H1 (cell line): ENCODE data around the gene LSM7. TPM values are rescaled to one million over a fixed set of nuclear protein-coding genes. Genes with fewer than 3 reads are reported as not detected.

Experiments
- CTCF ChIA-PET: fragments of 300-600 bp; sonication (Branson Sonifier 250); formaldehyde crosslinking; loops from one replicate; lab custom pipeline; 2021; ENCODE audit not compliant: partially characterized antibody; lab: Charles Lee
- POLR2A ChIA-PET: fragments of 300-600 bp; sonication (Branson Sonifier 250); formaldehyde crosslinking; loops from one replicate; lab custom pipeline; 2021; ENCODE audit warnings: inconsistent platforms; ENCODE audit not compliant: partially characterized antibody; lab: Charles Lee
- DNase-seq, 2 experiments: peaks; one replicate each; pipeline versions ENCODE4 v3.0.0 to v3.0.0-alpha.2; 2010 to 2022; ENCODE audit warnings: low spot score in 2 of 2, low read depth in 1 of 2, mixed read lengths in 1 of 2
- FAIRE-seq: peaks from 2 replicates; lab custom pipeline; 2011; peaks lifted over from hg19 to GRCh38; lab: Jason Lieb, UNC
- H2AFZ ChIP-seq: 2 replicates; pipeline ENCODE4 v1.8.1; 2012; ENCODE audit warnings: low read length, inconsistent platforms
- H2AK5ac ChIP-seq: 2 replicates; pipeline ENCODE4 v1.6.1; 2013; ENCODE audit warnings: low read depth, low read length
- H2BK120ac ChIP-seq: replicated peaks from 2 replicates; pipeline ENCODE3; 2013; ENCODE audit warnings: low read depth, low read length, inconsistent platforms
- H2BK12ac ChIP-seq: 2 replicates; pipeline ENCODE4 v1.6.1; 2013; ENCODE audit warnings: low read depth, low read length
- H2BK15ac ChIP-seq: 2 replicates; pipeline ENCODE4 v1.6.1; 2013; ENCODE audit warnings: low read length
- H2BK20ac ChIP-seq: 2 replicates; pipeline ENCODE4 v1.6.1; 2013; ENCODE audit warnings: low read length
- H2BK5ac ChIP-seq: 2 replicates; pipeline ENCODE4 v1.6.1; 2013; ENCODE audit warnings: low read depth, low read length
- H3K14ac ChIP-seq: 2 replicates; pipeline ENCODE4 v1.6.1; 2013; ENCODE audit warnings: inconsistent platforms; ENCODE audit not compliant: insufficient read length
- H3K18ac ChIP-seq: 2 replicates; pipeline ENCODE4 v1.6.1; 2013; ENCODE audit warnings: low read length; ENCODE audit errors: extremely low read depth
- H3K23ac ChIP-seq: 2 replicates; pipeline ENCODE4 v1.6.1; 2013; ENCODE audit warnings: inconsistent platforms; ENCODE audit not compliant: insufficient read length
- H3K23me2 ChIP-seq: 2 replicates; pipeline ENCODE4 v1.6.1; 2013; ENCODE audit warnings: low read depth, low read length
- H3K27ac ChIP-seq: 2 replicates; pipeline ENCODE4 v1.6.1; 2011; ENCODE audit warnings: low read depth, low read length, inconsistent platforms
- H3K27me3 ChIP-seq, 4 experiments: replicated peaks in 1 of 4; 1 replicate in 1 of 4; 2 replicates in 3 of 4; pipeline versions ENCODE4 v1.6.1 to v1.8.1; 2011 to 2013; ENCODE audit warnings: low read length in 3 of 4, mild to moderate bottlenecking in 3 of 4, inconsistent platforms in 2 of 4, mixed read lengths in 2 of 4, moderate library complexity in 1 of 4; ENCODE audit not compliant: control insufficient read depth in 3 of 4, insufficient read depth in 3 of 4; ENCODE audit errors: extremely low read depth in 1 of 4
- H3K36me3 ChIP-seq, 4 experiments: 2 replicates each; pipeline versions ENCODE4 v1.6.1 to v1.8.1; 2011 to 2013; ENCODE audit warnings: mild to moderate bottlenecking in 4 of 4, low read length in 3 of 4, moderate library complexity in 2 of 4, control low read depth in 1 of 4, inconsistent platforms in 1 of 4; ENCODE audit not compliant: insufficient read depth in 4 of 4, control insufficient read depth in 2 of 4
- H3K4ac ChIP-seq: replicated peaks from 2 replicates; pipeline ENCODE3; 2013; ENCODE audit warnings: low read length, low read depth, mixed read lengths, inconsistent platforms; ENCODE audit not compliant: insufficient read length
- H3K4me1 ChIP-seq, 4 experiments: replicated peaks in 1 of 4; 1 replicate in 1 of 4; 2 replicates in 3 of 4; pipeline versions ENCODE4 v1.6.1 to v1.8.1; 2011 to 2013; ENCODE audit warnings: low read length in 3 of 4, inconsistent platforms in 2 of 4, mixed read lengths in 1 of 4; ENCODE audit not compliant: insufficient read depth in 4 of 4, control insufficient read depth in 3 of 4
- H3K4me2 ChIP-seq, 2 experiments: 2 replicates each; pipeline versions ENCODE4 v1.6.1 to v1.8.1; 2011 to 2013; ENCODE audit warnings: low read depth in 2 of 2, low read length in 2 of 2, control low read depth in 1 of 2, inconsistent platforms in 1 of 2, mild to moderate bottlenecking in 1 of 2; ENCODE audit not compliant: insufficient read depth in 1 of 2
- H3K4me3 ChIP-seq, 4 experiments: fragments of 200-600, 300-600 bp in 1 of 4; sonication (generic), shearing (Covaris generic), sonication (Bioruptor Twin) in 1 of 4; 2 replicates each; pipeline versions ENCODE4 v1.5.1 to v1.8.1; 2011 to 2016; ENCODE audit warnings: low read length in 4 of 4, low read depth in 3 of 4, control low read depth in 2 of 4, inconsistent platforms in 2 of 4, mild to moderate bottlenecking in 2 of 4, mixed read lengths in 1 of 4, moderate library complexity in 1 of 4; ENCODE audit not compliant: insufficient read depth in 2 of 4; ENCODE audit errors: extremely low read depth in 1 of 4
- H3K56ac ChIP-seq: replicated peaks from 2 replicates; pipeline ENCODE3; 2013; ENCODE audit warnings: low read depth, mild to moderate bottlenecking, mixed read lengths, low read length, inconsistent platforms; ENCODE audit not compliant: insufficient read length
- H3K79me1 ChIP-seq: 2 replicates; pipeline ENCODE4 v1.6.1; 2013; ENCODE audit warnings: low read depth, low read length, control low read depth
- H3K79me2 ChIP-seq, 2 experiments: 2 replicates each; pipeline versions ENCODE4 v1.6.1 to v1.8.1; 2012 to 2013; ENCODE audit warnings: low read length in 2 of 2, mild to moderate bottlenecking in 2 of 2, inconsistent platforms in 1 of 2; ENCODE audit not compliant: insufficient read depth in 2 of 2, control insufficient read depth in 1 of 2
- H3K9ac ChIP-seq, 4 experiments: replicated peaks in 1 of 4; 1 replicate in 1 of 4; 2 replicates in 3 of 4; pipeline versions ENCODE4 v1.6.1 to v1.8.1; 2011 to 2013; ENCODE audit warnings: low read depth in 3 of 4, low read length in 3 of 4, control low read depth in 2 of 4, mild to moderate bottlenecking in 2 of 4, moderate library complexity in 2 of 4, inconsistent platforms in 1 of 4; ENCODE audit errors: extremely low read depth in 1 of 4
- H3K9me3 ChIP-seq, 2 experiments: 2 replicates each; pipeline versions ENCODE4 v1.6.1 to v1.8.1; 2012 to 2013; ENCODE audit warnings: mild to moderate bottlenecking in 2 of 2, moderate library complexity in 2 of 2, control low read depth in 1 of 2, inconsistent platforms in 1 of 2, low read depth in 1 of 2, low read length in 1 of 2, mixed read lengths in 1 of 2; ENCODE audit not compliant: insufficient read depth in 2 of 2
- H4K20me1 ChIP-seq, 2 experiments: replicated peaks in 1 of 2; 2 replicates each; pipeline versions ENCODE3 to v1.8.1; 2011 to 2013; ENCODE audit warnings: inconsistent platforms in 2 of 2, low read length in 2 of 2, mild to moderate bottlenecking in 1 of 2; ENCODE audit not compliant: insufficient read depth in 2 of 2, control insufficient read depth in 1 of 2
- H4K5ac ChIP-seq: 2 replicates; pipeline ENCODE4 v1.6.1; 2013; ENCODE audit warnings: low read length, low read depth, mixed read lengths, inconsistent platforms; ENCODE audit not compliant: insufficient read length
- H4K8ac ChIP-seq: 2 replicates; pipeline ENCODE4 v1.8.0; 2013; ENCODE audit warnings: mild to moderate bottlenecking, moderate library complexity, low read length, inconsistent platforms; ENCODE audit not compliant: insufficient read depth; ENCODE audit errors: extremely low read depth
- H4K91ac ChIP-seq: replicated peaks from 2 replicates; pipeline ENCODE3; 2013; ENCODE audit warnings: low read length, mixed read lengths, inconsistent platforms; ENCODE audit not compliant: insufficient read length
- ASH2L ChIP-seq: fragments of 200-600, 300-600 bp; sonication (generic); IDR thresholded peaks from one replicate; pipeline ENCODE4 v1.7.1; 2017; ENCODE audit warnings: low read length
- CEBPB ChIP-seq: IDR thresholded peaks from 2 replicates; pipeline ENCODE4 v1.6.1; 2012; ENCODE audit warnings: low read depth, low read length
- EP300 ChIP-seq, 2 experiments: IDR thresholded peaks; 1 replicate in 1 of 2; 2 replicates in 1 of 2; pipeline ENCODE4 v1.6.1; 2011 to 2012; ENCODE audit warnings: low read depth in 2 of 2, low read length in 2 of 2, mild to moderate bottlenecking in 2 of 2, borderline replicate concordance in 1 of 2, inconsistent platforms in 1 of 2, moderate library complexity in 1 of 2
- EZH2 ChIP-seq: fragments of 200-600 bp; sonication (generic); IDR thresholded peaks from 2 replicates; pipeline ENCODE4 v1.7.1; 2012; ENCODE audit warnings: low read depth, mild to moderate bottlenecking, moderate library complexity, low read length, inconsistent platforms; ENCODE audit not compliant: severe bottlenecking
- FOSL1 ChIP-seq: IDR thresholded peaks from 2 replicates; pipeline ENCODE4 v1.6.1; 2011; ENCODE audit warnings: mild to moderate bottlenecking, low read depth, low read length, moderate library complexity; ENCODE audit not compliant: insufficient read depth
- GABPA ChIP-seq: IDR thresholded peaks from 2 replicates; pipeline ENCODE4 v1.6.1; 2011; ENCODE audit warnings: mild to moderate bottlenecking, low read length, moderate library complexity, borderline replicate concordance; ENCODE audit not compliant: insufficient read depth
- JUN ChIP-seq: IDR thresholded peaks from 2 replicates; pipeline ENCODE4 v1.6.1; 2011; ENCODE audit warnings: low read depth, mild to moderate bottlenecking, improper control_type of control experiment, low read length
- RBBP5 ChIP-seq: IDR thresholded peaks from 2 replicates; pipeline ENCODE4 v1.7.1; 2012; ENCODE audit warnings: low read depth, mild to moderate bottlenecking, inconsistent platforms, low read length, moderate library complexity, borderline replicate concordance
- SIX5 ChIP-seq: IDR thresholded peaks from 2 replicates; pipeline ENCODE4 v1.6.1; 2011; ENCODE audit warnings: mild to moderate bottlenecking, low read depth, low read length
- TEAD4 ChIP-seq: IDR thresholded peaks from 2 replicates; pipeline ENCODE4 v1.6.1; 2012; ENCODE audit warnings: low read depth, low read length, inconsistent platforms, mixed read lengths
- YY1 ChIP-seq: IDR thresholded peaks from 2 replicates; pipeline ENCODE4 v1.6.1; 2011; ENCODE audit warnings: low read depth, mild to moderate bottlenecking, low read length
- WGBS, 2 experiments: shearing (Covaris generic) in 1 of 2; methylation state at CpG; one replicate each; pipeline versions ENCODE4 v1.1.6 to v1.1.7; 2013 to 2015; ENCODE audit warnings: low lambda C conversion rate in 2 of 2, mixed read lengths in 2 of 2, inconsistent platforms in 1 of 2, low coverage in 1 of 2, missing lambda C conversion rate in 1 of 2; ENCODE audit not compliant: insufficient replicate concordance in 2 of 2, insufficient coverage in 1 of 2, insufficient read length in 1 of 2; ENCODE audit errors: extremely low coverage in 1 of 2, missing lambda C conversion rate in 1 of 2; 5-methylcytosine and 5-hydroxymethylcytosine counted together
- polyA plus RNA-seq, 7 experiments: library from polyadenylated mRNA; depleted of rRNA in 3 of 7; stranded (reverse) in 5 of 7; unstranded in 2 of 7; fragments of >200 nt in 5 of 7; fragments of 200-250 nt in 2 of 7; gene quantifications; 1 replicate in 5 of 7; 2 replicates in 1 of 7; 4 replicates in 1 of 7; pipeline versions ENCODE4 v1.2.1 to v1.2.3, GENCODE V29; 2011 to 2013; ENCODE audit warnings: missing spikeins in 2 of 7, mixed read lengths in 2 of 7
- total RNA-seq: library from RNA; stranded (reverse); fragmentation: NEBNext Ultra II Directional; extraction: Animal tissue kit (Norgen Biotek cat#: 25700); gene quantifications from 2 replicates; pipeline ENCODE4 v1.2.1, GENCODE V29; 2021

LSM7 gene
- total and polyA plus RNA-seq, 2 of the 8 experiments (the other 6 are each of a cell fraction or from before 2014, with no cell fraction given), result 228 to 1,335 TPM

DNA sequence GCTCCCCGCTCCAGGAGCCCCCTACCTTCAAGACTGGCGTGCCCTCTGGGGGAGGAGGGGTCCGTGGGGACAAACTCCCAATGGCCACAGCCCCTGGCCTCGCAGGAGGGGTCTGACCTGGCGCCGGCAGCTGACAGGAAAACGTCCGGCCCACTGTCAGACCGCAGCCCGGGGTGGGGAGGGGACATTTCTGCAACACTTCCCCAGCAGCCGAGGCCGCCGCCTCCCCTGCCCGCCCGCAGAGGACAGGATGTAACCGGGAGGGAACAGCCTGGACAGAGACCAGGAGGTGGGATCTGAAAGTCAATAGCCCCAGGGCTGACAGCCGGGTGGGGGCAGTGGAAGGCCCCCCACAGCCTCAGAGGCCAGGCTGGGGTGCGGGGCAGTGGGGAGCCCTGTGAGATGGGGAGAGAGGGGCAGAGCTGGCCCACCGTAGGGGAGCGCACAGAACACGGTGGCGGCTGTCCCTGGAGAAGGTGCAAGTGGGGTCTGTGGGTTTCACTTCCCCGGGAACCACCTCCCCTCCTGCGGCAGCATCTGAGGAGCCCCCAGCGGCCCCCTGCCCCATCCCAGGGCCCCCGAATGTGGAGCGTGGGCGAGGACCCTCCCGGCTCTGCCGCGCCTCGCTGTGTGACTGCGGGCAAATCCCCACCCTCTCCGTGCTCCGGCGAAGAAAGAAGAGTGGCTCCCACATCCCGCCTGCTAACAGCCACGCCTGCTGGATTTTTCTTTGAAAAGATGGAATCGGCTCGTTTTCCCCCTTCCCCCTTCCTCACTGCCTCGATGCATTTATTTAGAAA, 46.1 kb downstream of the LSM7 start, which contains the start of gene PEAK3:
PEAK3 (minus strand) TSS at position 114 of the 800 bp plus-strand sequence. CDS start 1,244 bp downstream, outside the sequence.
- Histone ChIP-seq H3K27me3 (peaks cover 0 to 23% (median 16%) of the 10 kb centered on the region in 4 experiments; a peak in 6 of 7 replicates), H3K4ac (no peak within 1 kb of the TSS), H3K9me3 (no peaks in the 10 kb centered on the region), H2AFZ (no peak within 1 kb of the TSS), H3K18ac (no peak within 1 kb of the TSS), H3K4me3 (peak within 1 kb of the TSS; percentile 28 to 64 (median 44)), H3K79me2 (no peaks in the 10 kb centered on the region), H3K14ac (no peak within 1 kb of the TSS), H2BK20ac (no peak within 1 kb of the TSS), H3K36me3 (no peaks in the 10 kb centered on the region), H3K23me2 (peaks cover 5% of the 10 kb centered on the region; the same call in 1 of the 2 replicates), H3K56ac (no peak within 1 kb of the TSS), H2AK5ac (no peak within 1 kb of the TSS), H4K8ac (peak within 1 kb of the TSS; percentile 31; the same call in 1 of the 2 replicates), H2BK120ac (no peak within 1 kb of the TSS), H3K4me2 (peak within 1 kb of the TSS; percentile 79 to 83), H2BK12ac (no peak within 1 kb of the TSS), H4K20me1 (peaks cover 0 to 4% of the 10 kb centered on the region in 2 experiments), H3K4me1 (peaks cover 0 to 5% (median 0%) of the 10 kb centered on the region in 4 experiments; a peak in 2 of 7 replicates), H4K91ac (no peak within 1 kb of the TSS), H3K27ac (no peak within 1 kb of the TSS), H2BK15ac (no peak within 1 kb of the TSS), H2BK5ac (no peak within 1 kb of the TSS), H3K23ac (no peak within 1 kb of the TSS), H4K5ac (no peak within 1 kb of the TSS), H3K9ac (no peak within 1 kb of the TSS), H3K79me1 (no peaks in the 10 kb centered on the region)
- ChIA-PET CTCF (interaction anchor here (0.9 to 1.4 kb wide), 3 partner anchors 17 to 36 kb away, joined by 3 to 5 read pairs (median 3); no protein-coding TSS in a partner anchor), POLR2A (interaction anchor here (1.0 to 2.1 kb wide), 7 partner anchors 9 to 37 kb away, joined by 3 to 9 read pairs (median 3); no protein-coding TSS in a partner anchor)
- WGBS, 2 experiments, result 8% methylated on average over 33 of the region's 41 CpGs; no CpG with 5 or more reads in 1 of the 2 experiments
- no peak for FAIRE-seq
- peak in 1 of 2 experiments; percentile 79 for DNase-seq
- TF ChIP-seq YY1 (no peak), RBBP5 (no peak), SIX5 (no peak), TEAD4 (no peak), ASH2L (no peak), GABPA (peak; percentile 63; the same call in 1 of the 2 replicates), EZH2 (peak; percentile 52), FOSL1 (no peak), CEBPB (no peak), JUN (no peak), EP300 (IDR thresholded peaks at IDR 0.05; ENCODE audit: borderline replicate concordance in 1 of 2, low read depth in 2 of 2, low read length in 2 of 2) (no peak)
